ENCODE data around the gene GNRHR.
"Not testable (repeated sequence)": the region's sequence is repeated elsewhere in the genome, so short reads cannot be mapped to it uniquely, and the experiment has no call there.

The GNRHR gene, protein sequence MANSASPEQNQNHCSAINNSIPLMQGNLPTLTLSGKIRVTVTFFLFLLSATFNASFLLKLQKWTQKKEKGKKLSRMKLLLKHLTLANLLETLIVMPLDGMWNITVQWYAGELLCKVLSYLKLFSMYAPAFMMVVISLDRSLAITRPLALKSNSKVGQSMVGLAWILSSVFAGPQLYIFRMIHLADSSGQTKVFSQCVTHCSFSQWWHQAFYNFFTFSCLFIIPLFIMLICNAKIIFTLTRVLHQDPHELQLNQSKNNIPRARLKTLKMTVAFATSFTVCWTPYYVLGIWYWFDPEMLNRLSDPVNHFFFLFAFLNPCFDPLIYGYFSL

GRCh38 chr4:67754288-67754687 lies at the start of gene GNRHR:
Gene GNRHR, minus strand, starts transcription at chr4:67754388. Its CDS starts 53 bp downstream, at chr4:67754335.
- no peak for DNase-seq

GRCh38 chr4:67796810-67797209 lies 42.6 kb upstream of the GNRHR start:
- no peak for DNase-seq

DNA sequence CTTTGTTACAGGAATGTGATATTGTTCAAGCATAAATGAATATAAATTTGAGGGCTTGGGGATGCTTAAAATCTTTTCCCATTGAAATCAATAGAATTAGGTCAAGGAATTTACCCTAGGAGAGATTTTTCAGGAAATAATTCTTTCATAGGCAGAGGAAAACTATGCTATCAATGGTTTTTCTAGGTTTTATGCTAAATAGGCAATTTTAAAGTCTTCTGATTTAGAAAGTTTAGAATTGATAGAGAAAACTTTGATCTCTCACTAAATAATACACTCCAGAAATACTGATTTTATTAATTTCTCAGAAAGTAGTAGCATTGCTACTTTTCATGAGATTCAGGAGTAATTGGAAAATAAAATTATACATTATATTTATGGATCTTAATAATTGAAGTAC lies 36.5 kb upstream of the GNRHR start:
- DNase-seq, result no peak

- no peak for DNase-seq
These were observed 33.1 kb upstream of the GNRHR start for GRCh38 chr4:67787311-67787710.

GRCh38 chr4:67785528-67785927 lies 31.3 kb upstream of the GNRHR start:
- no peak for DNase-seq

DNA sequence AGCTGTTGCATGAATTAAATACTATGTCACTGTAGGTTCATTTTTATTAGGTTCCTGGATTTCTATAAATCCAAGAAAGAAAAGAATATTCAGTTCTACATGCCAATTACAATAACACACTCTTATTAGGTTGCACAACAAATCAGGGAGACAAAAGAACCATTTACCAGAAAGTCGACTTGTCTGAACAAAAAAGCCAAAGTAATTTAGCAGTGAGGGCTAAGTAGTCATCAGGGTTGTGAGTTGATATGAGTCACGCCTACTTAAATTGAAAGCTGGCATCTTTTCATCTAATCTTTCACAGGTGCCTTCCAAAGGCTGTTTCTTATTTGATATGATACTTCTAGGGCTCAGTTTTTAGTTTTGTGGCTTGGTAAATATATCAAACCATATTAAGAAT lies 25.4 kb upstream of the GNRHR start:
- no peak for DNase-seq

- DNase-seq, result no peak
These were observed 22.6 kb upstream of the GNRHR start for GRCh38 chr4:67776746-67777145.

DNA sequence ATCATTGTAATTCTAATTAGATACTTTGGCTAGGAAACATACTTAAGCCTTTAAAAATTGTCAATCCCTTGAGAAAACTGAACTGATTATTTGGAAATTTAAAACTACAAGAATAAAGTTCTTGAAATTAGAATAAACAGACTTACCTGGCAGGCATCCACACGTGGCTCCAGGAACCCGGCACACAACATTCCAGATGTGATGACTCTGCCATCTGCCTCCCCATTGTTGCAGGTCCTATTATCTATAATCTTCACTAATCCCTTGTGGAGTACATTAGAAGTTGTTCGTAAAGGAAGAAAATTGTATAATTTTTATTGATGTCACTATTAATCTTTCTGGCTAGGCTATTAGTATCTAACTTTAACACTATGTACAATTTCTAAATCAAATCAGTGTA lies 16.2 kb upstream of the GNRHR start:
- no peak for DNase-seq

DNA sequence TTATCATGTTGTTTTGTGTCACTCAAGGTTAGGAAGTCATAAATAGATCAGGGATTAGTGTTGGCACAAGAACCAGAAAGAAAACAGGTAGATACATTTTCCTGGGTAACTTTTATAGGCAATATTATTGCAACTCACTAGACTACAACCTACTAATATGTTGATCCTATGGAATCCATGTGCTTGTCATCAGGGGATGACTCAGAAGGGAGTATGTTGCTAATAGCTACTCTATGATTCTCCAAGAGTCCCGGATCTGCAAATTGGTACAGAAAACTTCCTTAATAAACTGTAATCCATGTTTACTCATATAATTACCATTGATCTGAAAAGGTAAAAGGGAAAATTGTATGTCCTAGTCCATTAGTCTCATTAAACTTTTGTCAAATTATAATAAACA lies 11.7 kb upstream of the GNRHR start:
- no peak for DNase-seq

- no peak for DNase-seq
These were observed 11.2 kb upstream of the GNRHR start for GRCh38 chr4:67765401-67765800.

DNA sequence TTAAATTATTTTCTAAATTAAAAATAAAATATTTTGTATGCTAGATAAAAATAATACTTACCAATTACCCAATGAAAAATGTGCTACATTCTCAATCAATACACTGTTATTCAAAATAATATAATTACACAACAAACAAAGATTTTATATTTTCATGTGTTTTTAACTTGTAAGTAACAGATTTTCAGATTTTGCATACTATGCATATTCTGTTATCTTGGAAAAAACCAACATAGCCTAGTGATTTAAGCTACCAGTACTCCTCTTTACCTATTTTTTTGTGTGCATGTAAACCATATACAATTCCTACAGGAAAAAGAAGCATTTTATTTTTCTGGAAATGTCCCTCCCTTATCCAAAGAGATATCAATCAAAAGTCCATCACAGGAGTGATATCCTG lies 10.0 kb upstream of the GNRHR start:
- DNase-seq, result no peak

GRCh38 chr4:67762086-67762485 lies 7.9 kb upstream of the GNRHR start:
- DNase-seq, result no peak

- not testable (repeated sequence) for DNase-seq
These were observed 2.8 kb upstream of the GNRHR start for GRCh38 chr4:67756991-67757390.

GRCh38 chr4:67755974-67756373 lies 1.8 kb upstream of the GNRHR start:
- no peak for DNase-seq

GRCh38 chr4:67751260-67751659 lies 2.9 kb downstream of the GNRHR start:
- no peak for DNase-seq

DNA sequence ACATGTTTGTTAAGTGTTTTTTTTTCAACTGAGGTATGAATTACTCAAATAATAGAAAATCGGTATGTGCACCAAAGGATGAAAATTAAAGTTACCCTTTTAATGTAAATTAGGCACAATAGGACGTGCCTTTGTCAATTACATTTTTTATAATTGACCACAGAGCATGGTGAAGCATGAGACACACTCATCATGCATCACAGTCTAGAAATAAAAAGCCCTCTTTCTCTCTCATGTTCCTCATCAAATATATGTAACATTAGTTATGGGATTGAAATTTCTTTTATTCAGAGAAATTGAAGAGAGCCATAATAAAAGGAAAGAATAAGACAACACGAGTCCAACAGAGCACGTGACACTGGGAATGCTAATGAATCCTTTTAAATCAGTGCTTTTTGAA lies 3.5 kb downstream of the GNRHR start:
- no peak for DNase-seq

- DNase-seq, result no peak
These were observed 4.9 kb downstream of the GNRHR start for GRCh38 chr4:67749286-67749685.

DNA sequence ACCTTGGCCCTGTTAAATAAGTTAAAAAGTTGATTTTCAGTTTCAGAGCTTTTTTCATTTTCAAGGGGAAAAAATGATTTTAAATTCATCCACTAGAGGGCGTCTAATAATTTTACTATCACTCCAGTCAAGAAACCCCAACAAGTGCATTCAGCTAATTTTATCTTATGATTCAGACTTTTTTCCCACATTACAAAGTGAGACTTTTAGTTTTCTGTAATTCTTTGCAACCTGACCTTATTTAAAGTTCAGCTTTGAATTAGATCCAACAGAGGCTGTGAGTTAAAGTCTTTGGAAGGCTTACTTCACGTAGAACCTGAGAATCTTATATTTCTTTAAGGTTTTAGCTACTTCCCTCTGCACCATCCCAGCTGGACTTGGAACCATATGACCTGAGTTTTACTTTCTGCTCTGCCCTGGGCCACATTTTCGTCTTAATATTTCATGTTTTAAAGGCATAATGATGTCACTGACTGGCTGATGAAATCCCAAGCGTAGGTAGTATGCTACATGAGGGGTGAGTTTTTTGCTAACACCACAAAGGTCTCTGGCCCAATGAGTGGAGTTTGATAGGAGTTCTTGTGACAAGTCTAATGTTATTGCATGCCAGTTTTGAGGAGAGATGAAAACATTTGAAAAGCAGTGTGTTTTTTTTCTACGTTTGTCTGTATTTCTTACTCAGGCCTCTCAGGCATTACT lies 7.2 kb downstream of the GNRHR start:
- no peak for DNase-seq

DNA sequence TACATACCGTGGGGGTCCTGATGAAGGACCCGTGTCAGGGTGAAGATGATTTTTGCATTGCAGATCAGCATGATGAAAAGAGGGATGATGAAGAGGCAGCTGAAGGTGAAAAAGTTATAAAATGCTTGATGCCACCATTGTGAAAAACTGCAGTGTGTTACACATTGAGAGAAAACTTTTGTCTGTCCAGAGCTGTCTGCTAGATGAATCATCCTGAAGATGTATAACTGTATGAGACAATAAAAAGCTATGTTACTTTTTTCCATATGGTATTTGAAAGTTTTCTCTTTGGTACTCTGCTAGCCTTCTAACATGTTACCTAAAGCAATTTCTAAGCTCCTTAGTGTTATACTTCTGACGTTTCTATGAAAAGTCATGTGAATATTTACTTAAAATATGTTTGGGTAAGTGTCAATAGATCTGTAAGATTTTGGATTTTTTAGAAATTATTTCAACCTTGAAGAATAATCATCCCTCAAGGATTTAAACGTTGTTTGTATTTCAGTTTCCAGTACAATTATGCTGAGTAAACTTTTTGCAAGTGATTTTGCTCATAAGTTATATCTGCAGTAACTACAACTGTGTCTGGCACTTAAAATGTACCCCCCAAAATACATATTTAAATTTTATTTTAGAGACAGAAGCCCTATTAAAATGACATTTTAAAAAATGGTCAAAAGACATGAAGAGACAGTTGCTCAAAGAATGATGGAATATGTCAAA lies 9.5 kb downstream of the GNRHR start:
- DNase-seq, result no peak

GRCh38 chr4:67743194-67743593 lies 11.0 kb downstream of the GNRHR start:
- no peak for DNase-seq

- DNase-seq, result no peak
These were observed 17.9 kb downstream of the GNRHR start for GRCh38 chr4:67736262-67736661.

DNA sequence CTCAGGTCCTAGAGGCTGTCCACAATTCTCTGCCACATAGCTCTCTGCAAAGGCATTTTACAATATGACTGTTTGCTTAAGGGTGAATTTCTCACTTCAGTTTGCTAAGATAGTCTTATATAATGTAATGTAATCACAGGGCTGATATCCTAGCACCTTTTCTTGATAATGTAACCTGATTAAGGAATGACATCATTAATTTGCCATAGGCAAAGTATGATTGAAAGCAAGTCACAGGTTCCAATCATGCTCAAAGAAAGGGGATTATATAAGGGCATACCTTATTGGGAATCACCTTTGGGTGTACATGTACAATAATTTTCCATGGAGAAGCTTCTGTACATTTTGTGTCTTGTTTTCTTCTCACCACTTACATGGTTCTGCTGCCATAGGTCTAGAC lies 18.9 kb downstream of the GNRHR start:
- no peak for DNase-seq

DNA sequence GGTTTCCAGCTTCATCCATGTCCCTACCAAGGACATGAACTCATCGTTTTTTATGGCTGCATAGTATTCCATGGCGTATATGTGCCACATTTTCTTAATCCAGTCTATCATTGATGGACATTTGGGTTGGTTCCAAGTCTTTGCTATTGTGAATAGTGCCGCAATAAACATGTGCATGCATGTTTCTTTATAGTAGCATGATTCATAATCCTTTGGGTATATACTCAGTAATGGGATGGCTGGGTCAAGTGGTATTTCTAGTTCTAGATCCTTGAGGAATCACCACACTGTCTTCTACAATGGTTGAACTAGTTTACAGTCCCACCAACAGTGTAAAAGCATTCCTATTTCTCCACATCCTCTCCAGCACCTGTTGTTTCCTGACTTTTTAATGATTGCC lies 23.7 kb downstream of the GNRHR start:
- DNase-seq, result not testable (repeated sequence)

Data from CD4-positive, alpha-beta T cell treated with Interferon gamma for 1 hour (primary cell).